Activated T-cell treated with anti-CD3 and anti-CD28 coated beads for 1 hour (primary cell): ENCODE data around the gene COL19A1.
"Not testable (repeated sequence)": the region's sequence is repeated elsewhere in the genome, so short reads cannot be mapped to it uniquely, and the experiment has no call there.

Experiments
- DNase-seq: peaks from one replicate; pipeline ENCODE4 v3.0.0-alpha.2; 2020; ENCODE audit warnings: low read depth

The COL19A1 gene

DNA sequence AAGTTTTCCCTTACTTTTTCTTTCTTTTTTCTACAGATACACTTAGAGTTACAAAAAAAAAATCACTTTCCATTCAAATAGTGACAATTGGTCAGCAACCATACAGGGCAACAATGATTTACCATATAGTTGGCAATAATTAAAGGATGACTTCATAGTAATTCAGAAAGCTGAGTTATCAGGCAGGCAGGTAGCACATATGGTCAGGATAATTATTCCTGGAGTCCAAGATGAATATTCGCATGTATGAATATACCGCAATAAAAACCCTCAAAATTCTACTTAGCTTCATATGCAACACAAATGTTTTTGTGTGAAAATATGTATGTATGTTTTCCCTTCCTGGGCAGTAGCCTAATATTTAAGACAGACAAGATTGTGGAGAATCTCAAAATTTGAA lies 34.5 kb downstream of the COL19A1 start:
- DNase-seq, result no peak

DNA sequence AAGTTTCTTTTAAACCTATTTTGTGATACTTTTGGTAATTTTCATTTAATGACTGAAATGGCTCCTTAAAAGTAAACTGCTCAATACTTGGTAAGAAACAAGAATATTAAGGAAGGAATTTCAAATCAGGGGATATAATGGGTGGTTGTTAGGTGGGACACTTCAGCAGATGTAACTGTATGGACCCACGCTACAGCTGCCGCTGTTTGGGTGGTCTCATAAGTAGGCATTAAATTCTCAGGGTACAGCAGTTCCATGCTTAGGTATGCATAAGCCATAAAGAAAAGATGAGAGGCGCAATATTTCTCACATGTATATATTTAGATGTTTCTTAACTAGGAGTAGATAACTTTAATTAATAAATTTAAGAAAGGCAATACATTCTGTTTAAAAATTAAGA lies 35.0 kb downstream of the COL19A1 start:
- DNase-seq, result no peak

DNA sequence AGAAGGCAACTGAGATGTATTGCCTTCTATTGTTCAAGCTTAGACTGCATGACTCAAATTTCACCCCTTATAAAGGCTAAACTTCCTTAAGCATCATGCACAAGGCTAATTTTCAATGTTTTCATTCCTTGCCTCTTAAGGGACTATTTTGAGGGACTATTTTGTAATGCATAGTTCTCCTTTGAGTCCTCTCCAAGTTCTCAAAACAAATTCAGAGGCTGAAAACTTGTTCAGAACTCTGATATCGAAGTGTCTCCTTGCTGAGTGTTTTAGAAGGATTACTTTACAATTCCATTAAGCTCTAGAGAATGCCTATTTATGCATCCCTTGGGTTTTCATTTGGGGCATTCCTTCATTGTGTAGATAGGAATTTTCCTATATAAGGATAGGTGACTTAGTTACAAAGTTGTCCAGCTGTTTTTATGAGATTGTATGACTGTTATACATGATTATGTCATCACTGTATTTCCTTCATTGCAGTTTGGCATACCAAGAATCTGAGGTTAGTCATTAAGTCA lies 41.7 kb downstream of the COL19A1 start:
- no peak for DNase-seq

DNA sequence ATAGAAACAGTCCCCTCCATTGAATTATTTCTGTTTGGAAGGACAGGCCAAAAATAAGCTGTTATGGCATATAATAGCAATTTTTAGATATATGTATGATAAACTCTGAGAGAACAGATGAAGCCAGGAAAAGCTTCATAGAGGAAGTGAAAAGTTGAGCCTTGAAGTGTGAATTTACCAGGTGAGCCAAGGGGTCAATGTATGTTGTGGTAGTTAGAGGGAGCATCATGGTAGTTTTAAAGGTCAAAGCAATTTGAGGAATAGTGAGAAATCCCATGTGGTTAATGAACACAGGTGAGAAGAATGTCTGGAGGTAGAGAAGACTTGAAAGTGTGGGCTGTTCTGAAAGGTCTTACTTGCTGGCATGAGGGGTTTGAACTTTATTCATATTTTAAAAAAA lies 47.0 kb downstream of the COL19A1 start:
- no peak for DNase-seq

DNA sequence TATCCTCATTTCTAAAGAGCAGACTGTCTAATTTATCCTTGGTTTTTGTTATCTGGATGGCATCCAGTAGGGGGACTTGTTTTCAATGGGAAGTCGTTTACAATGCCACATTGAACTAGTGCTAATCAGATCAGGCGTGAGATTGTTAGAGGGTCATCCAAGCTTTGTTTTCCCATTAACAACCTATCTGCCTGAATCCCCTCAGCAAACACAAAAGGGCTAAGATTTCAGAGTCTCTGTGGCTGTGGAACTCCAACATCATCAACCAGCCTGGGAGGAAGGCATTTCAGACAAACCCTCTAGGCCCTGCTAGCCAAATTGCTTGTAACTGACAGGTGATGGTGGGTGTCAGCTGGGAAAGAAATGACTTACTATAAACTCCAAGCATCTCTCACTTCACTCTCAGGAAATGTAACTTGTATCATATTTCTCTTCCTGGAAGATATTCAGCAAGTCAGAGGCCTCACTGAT lies 47.7 kb downstream of the COL19A1 start:
- no peak for DNase-seq

DNA sequence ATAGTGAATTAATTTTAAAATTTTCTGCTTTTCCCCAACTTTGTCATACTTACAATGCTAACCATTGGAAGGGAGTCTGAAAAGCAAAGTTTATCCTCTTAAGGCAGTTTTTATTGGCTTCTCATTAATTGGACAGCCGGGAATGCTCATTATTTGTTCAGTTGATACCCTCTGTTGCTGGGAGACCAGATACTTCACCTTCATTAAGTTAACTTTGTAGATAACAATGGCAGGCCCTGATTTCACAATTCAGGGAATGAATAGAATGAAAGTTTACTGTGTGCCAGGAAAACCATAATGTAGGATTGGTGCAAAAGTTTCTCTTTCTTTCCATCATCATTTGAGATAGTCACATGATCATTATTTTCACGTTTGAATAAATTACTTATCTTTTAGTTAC lies 49.0 kb downstream of the COL19A1 start:
- no peak for DNase-seq

DNA sequence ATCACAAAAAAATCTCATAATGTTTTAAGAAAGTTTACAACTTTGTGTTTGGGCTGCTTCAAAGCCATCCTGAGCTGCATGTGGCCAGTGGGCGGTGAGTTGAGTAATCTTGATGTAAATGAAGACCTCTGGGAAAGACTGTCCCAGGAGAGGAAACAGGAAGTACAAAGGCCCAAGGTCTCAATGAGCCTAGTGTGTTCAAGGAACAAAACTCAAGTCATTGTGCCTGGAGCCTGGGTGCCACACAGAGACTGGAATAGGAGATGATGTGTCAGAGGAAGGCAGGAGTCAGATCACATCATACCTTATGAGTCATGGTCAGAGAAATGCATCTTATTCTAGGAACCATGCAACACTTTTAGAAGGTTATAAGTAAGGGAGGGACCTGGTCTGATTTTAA lies 51.5 kb downstream of the COL19A1 start:
- no peak for DNase-seq

DNA sequence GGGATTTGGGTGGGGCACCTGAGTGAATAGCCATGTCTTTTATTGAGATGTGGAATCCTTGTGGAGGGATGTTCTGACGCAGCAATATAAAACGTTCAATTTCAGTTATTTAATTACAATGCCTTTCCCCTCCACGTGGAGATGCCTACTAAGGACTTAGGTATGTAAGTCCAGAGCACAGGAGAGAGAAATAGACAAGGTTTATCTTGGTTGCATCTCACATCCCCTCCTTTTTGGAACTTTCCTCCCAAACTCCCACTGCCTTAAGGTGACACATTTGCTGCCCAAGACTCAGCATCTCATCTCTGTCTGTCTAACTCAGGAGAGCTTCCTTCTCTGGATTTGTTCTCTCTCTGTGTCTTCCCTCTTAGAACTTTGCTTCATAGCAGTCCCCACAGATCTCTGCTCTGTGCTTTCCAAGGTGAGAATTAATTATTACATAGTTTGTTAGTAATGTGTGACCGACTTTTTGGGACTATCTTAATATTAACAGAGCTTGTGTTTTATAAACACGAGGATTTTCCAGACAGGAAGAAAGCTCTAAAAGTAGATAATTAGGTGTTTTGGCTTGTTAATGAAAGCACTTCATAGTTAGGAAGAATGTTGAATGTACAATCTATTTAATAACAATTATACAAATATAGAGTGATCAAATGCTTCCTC lies 52.6 kb downstream of the COL19A1 start:
- no peak for DNase-seq

DNA sequence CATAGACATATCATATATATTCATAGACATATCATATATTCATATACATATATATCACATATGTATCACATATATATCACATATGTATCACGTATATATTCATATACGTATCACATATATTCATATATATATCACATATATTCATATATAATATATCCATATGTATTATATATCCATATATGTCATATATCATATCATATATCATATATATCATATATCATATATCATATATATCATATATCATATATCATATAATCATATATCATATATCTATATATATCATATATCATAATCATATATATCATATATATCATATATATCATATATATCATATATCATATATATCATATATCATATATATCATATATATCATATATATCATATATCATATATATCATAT lies 54.7 kb downstream of the COL19A1 start:
- DNase-seq, result not testable (repeated sequence)

DNA sequence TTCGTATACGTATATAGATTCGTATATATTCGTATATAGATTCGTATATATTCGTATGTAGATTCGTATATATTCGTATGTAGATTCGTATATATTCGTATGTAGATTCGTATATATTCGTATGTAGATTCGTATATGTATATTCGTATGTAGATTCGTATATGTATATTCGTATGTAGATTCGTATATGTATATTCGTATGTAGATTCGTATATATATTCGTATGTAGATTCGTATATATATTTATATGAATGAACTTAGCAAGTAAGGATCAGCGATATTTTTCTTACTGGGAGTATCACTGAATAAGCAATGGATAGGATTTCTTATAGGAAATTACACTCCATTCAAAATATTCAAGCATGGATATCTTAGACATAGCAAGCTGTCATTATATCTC lies 55.3 kb downstream of the COL19A1 start:
- DNase-seq, result not testable (repeated sequence)

DNA sequence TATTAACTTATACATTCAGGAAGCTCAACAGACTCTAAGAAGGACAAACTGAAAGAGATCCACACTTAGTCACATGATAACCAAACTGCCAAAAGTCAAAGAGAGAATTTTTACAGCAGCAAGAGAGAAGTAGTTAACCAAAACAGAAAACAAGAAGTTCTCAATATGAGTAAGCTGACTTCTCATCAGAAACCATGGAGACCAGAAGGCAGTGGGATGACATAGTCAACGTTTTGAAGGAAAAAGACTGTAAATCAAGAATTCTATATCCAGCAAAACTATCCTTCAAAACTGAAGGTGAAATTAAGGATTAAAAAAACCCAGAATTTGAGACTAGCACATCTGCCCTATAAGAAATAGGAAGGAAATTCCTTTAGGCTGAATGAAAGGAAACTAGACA lies 60.4 kb downstream of the COL19A1 start:
- DNase-seq, result no peak

DNA sequence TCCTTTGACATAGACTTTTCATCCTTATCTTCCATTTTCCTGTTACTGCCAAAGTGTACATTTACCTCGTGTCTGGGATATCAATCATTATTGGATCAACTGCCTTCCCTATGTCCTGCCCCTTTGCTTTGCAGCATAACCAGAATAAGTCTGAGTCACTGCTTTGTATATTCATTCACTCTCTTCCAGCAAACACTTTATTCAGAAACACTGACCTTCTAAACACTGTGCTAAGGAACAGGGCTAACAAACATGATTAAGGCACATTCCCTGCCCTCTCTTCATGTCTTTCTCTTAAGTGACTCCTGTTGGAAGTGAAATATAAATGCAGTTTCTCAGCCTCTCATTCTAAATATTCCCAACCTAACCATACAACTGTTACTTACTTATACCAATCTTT lies 66.9 kb downstream of the COL19A1 start:
- DNase-seq, result no peak

DNA sequence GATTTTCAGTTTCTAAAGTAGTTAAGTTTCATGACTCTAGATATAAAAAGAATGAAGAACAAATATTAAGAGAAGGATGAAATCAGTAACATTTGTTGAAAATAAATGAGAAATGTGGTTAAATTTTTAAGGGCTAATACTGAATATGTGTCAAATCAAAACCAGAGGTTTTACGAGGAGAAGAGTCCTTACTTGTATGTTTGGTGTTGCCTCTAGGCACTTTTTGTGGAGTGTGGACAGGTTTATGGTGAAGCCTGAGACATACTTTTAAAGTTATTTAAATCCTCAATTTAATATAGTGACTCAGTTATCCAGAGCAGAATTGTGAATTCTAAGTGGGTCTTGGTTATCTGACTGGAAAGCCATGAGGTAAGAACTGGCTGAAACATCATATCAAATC lies 68.7 kb downstream of the COL19A1 start:
- DNase-seq, result no peak

DNA sequence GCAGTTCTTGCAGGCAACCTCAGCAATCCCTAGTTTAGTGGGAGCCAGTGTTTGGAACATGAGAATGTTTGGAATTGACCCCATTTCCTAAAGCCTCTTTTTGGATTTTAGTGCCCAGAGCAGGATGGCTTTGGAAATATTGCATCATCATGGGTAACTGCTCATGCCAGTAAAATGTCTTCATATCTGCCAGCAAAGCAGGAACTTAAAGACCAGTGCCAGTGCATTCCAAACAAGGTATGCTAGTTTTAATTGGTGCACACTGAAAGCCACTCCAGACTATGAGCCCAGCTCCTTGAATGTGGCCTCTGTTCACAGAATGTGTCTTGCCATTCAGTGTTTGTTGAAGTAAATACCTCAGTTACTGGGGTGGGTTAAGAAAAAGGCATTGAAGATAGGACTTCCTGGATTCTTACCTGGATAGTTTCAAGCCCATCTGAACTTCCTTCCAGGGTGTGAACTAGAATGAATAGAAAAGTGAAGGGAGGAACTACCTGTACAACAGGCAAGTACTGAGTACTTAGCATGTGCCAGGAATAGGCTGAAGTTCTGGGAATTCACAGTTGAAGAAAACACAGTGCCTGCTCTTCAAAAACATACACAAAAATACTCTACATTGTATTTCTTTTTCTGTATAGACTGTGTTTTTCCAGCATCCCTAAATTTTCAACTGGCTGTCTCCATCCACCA lies 70.5 kb downstream of the COL19A1 start:
- DNase-seq, result no peak

DNA sequence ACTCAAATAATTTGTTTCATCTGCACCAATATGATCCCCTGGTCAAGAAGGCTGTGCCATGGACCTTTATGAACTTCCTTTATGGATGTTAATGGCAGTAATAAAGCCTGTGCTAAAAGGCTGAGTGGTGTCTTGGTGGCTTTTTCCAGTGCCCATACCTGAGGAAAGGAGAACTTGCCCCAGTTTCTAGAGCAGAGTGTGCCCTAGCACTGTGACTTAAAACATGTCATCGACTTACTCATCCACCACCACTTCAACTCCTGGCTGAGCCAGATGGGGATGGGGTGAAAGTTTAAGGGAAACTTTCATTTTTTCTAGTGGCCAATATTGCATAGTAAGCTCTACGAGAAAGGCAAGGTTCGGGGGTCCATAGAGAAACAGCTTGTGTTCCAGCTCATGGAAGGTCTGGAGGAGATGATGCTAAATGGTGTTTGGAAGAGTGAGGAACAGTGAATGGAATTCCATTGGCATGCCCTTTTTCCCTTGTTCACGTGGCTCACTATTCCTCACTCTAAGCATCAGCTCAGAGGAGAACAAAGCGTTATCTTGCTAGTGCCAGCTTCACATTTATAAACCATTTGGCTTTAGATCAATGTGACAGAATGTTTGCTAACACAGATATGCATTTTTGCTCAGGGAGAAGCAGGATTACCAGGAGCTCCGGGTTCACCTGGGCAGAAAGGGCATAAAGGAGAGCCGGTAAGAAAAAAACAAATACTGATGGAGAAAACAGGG lies 71.2 kb downstream of the COL19A1 start:
- no peak for DNase-seq

DNA sequence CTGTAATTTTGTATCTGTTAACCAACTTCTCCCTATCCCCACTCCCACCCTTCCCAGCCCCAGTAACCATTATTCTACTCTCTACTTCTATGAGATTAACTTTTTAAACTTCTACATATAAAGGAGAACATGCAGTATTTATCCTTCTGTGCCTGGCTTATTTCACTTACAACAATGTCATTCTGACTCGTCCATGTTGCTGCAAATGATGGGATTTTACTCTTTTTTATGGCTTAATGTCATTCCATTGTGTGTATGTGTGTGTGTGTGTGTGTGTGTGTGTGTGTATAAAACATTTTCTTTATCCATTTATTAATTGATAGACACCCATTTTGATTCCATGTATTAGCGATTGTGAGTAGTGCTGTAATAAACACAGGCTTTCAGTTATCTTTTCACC lies 76.1 kb downstream of the COL19A1 start:
- DNase-seq, result no peak

DNA sequence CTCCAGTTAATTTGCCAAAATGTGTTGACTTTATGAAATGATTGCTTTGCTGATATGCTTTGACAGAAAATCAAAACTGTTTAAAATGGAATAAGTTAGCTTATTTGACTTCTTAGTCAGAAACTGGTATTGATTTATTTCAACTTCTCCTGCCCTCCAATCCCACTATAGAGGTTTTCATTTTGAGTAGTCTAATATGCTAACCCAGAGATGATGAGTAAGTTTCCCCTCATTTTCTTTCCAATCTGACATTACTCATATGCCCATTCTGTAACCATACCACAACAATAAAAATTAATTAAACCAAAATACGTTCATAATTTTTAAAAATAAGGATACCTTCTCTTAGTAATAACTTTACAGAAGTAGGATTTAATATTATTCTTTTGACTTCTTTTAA lies 78.8 kb downstream of the COL19A1 start:
- no peak for DNase-seq

DNA sequence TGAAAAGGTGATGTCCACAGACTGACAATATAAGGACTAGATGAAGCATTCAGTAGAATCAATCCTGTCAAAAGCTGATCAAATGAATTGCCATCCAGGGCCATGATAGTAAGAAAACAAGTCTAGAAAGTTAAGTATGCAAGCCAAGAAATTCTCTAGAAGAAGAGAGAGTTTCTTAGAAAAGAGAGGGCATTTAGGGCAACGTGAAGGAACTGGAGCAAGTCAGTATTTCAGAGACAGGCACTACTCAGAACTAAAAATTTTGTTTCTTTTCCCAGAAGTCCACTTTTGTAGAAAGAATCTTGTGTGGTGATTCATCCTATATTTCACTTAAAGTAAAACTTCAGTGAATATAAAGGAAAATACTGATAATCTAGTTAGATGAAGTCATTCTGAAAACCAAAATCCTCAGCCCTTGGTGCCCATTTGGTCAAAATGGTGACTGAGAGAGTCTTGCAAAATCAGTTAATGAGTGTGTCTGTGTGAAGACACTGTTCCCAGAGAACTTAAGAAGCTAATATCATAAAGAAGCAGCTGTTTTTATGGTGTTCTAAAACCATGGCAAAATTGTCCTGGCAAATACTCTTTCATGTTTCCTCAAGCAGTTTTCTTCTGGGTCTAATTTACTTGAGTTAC lies 82.2 kb downstream of the COL19A1 start:
- DNase-seq, result no peak

DNA sequence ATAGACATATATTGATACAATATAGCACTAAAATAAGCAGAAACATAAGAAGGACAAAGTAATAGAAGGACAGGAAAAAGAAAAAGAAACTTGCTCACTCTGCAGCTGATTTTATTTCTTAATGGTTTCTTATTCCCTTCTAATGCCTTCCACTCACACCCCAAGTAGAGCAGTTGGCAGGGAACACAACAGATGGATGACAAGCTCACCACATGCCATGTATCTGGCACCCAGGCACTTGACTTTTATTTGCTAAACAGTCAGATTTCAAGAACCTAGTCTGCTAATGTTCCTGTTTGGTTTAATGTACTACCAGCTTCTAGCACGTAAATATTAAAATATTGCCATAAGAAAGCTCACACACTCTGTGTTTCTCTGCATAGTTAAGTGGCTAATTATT lies 87.1 kb downstream of the COL19A1 start:
- DNase-seq, result no peak

DNA sequence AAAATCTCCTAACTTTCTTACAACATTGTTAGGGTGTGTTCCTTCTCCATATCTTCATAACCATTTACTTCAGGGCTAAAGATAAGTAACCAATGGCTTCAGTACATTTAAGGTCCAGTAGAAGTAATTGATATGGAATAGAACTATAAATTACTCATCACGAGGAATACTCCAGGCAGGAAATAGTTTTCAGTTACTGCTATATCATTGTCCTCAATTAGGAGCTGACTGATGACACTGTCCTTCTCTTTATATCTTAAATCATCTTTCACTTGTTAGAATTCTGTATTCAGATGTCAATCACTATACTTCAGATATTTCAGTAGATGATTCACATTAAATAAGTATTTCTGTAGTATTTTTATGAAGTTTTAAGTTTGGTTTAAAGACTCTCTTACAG lies 88.4 kb downstream of the COL19A1 start:
- no peak for DNase-seq

DNA sequence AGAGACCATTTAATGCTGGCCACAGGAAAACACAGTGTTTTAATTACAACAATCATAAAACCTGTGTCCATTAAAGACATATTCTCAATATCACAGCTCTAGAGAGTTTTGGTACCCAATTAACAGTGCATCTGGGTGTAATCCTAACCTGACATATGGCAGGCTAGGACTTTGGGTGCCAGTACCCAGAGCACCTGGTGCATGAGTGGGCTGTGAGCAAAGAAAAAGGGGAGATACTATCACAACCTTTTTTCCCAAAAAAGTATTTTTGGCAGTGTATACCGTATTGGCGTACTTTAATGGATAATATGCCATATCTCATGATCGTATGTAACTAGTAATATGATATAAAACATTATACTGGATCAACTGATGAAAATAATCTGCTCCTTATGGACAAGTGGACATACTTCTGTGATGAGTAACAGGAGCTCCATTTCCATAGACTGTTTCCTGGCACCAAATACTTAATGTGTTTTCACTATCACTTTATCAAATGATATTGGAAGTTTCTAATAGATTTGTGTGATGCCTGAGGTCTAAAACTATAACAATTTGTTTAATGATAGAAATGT lies 91.7 kb downstream of the COL19A1 start:
- DNase-seq, result no peak

DNA sequence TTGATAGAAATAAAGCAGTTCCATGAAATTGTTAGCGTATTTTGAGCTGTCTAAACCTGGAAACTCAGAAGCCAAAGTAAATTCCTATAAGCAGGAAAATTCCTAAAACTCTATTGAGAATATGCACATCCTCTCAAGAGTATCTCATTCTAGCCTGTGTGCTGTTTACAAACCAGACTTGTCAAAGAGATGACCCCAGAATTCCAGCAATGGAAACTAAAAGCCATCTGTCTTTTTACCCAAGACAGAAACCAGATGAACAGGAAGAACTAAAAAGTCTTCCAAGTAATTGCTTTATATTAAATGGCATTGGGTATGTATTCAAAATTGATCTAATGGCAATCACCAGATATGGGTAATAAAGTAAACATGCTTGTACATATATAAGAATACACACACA lies 92.6 kb downstream of the COL19A1 start:
- no peak for DNase-seq
